Measurements from ENCODE around the gene SCYGR3. TPM values are rescaled to one million over a fixed set of nuclear protein-coding genes. Genes with fewer than 3 reads are reported as not detected.

SCYGR3 gene
- total RNA-seq, 1 donor from 2014 or later = not detected

- TF ChIP-seq, protein P1, sequence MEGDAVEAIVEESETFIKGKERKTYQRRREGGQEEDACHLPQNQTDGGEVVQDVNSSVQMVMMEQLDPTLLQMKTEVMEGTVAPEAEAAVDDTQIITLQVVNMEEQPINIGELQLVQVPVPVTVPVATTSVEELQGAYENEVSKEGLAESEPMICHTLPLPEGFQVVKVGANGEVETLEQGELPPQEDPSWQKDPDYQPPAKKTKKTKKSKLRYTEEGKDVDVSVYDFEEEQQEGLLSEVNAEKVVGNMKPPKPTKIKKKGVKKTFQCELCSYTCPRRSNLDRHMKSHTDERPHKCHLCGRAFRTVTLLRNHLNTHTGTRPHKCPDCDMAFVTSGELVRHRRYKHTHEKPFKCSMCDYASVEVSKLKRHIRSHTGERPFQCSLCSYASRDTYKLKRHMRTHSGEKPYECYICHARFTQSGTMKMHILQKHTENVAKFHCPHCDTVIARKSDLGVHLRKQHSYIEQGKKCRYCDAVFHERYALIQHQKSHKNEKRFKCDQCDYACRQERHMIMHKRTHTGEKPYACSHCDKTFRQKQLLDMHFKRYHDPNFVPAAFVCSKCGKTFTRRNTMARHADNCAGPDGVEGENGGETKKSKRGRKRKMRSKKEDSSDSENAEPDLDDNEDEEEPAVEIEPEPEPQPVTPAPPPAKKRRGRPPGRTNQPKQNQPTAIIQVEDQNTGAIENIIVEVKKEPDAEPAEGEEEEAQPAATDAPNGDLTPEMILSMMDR (conservative IDR thresholded peaks at IDR 0.05; ENCODE audit: low read depth, low read length) = no peak
- DNase-seq (ENCODE audit: low read depth) = no peak
- H3K4me3 ChIP-seq (ENCODE audit: low read depth, low read length) = no peak overlapping the region
These were observed 13.1 kb upstream of the SCYGR3 start for GRCh38 chr2:227627769-227628168.

DNA sequence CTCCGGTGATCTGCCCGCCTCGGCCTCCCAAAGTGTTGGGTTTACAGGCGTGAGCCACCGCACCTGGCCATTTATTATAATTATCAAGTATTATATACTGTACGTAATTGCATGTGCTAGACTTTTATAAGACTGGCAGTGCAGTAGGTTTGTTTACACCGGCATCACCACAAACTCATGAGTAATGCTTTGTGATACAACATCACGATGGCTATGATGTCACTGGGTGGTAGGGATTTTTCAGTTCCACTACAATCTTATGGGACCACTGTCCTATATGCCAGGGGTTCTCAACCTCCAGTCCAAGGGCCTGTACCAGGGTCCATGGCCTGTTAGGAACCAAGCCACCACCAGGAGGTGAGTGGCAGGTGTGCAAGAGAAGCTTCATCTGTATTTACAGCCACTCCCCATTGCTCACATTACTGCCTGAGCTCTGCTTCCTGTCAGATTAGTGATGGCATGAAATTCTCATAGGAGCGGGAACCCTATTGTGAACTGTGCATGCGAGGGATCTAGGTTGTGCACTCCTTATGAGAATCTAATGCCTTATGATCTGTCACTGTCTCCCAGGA lies 12.0 kb upstream of the SCYGR3 start:
- no peak overlapping the region for H3K4me3 ChIP-seq (ENCODE audit: low read depth, low read length)
- no peak for DNase-seq (ENCODE audit: low read depth)
- TF ChIP-seq, protein P1 (conservative IDR thresholded peaks at IDR 0.05; ENCODE audit: low read depth, low read length) = no peak

GRCh38 chr2:227625420-227625819 lies 10.8 kb upstream of the SCYGR3 start:
- no peak for DNase-seq (ENCODE audit: low read depth)
- TF ChIP-seq, protein P1 (conservative IDR thresholded peaks at IDR 0.05; ENCODE audit: low read depth, low read length) = no peak
- H3K4me3 ChIP-seq (ENCODE audit: low read depth, low read length) = no peak overlapping the region

GRCh38 chr2:227623226-227623625 lies 8.6 kb upstream of the SCYGR3 start:
- DNase-seq (ENCODE audit: low read depth) = peak; percentile 39
- TF ChIP-seq, protein P1 (conservative IDR thresholded peaks at IDR 0.05; ENCODE audit: low read depth, low read length) = no peak
- H3K4me3 ChIP-seq (ENCODE audit: low read depth, low read length) = no peak overlapping the region

GRCh38 chr2:227617316-227618230 lies 2.9 kb upstream of the SCYGR3 start, which contains the start of gene SCYGR4:
TSS of gene SCYGR4 (plus strand) at chr2:227617498. CDS start at chr2:227617498, 0 bp downstream.
- peak; percentile 20 for DNase-seq (ENCODE audit: low read depth)
- TF ChIP-seq, protein P1 (conservative IDR thresholded peaks at IDR 0.05; ENCODE audit: low read depth, low read length) = no peak
- no peak within 1 kb of the TSS for H3K4me3 ChIP-seq (ENCODE audit: low read depth, low read length)

DNA sequence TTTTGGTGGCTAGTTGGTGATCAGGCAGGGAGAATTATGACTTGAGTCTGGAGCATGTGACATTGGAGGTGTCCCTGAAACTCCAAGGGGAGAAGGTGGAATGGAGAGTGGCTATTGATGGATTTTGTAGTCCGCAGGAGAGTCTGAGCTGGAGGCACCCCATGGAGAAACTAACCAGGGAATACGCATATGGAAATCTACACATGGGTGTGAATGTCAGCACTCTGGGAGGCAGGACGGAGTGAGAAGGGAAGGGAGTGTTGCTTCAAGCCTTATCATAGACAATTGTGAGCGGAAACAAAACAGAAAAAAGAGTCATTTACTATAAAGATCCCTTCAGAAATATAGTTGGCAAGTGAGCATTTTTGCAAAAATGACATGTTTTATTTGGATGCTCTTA lies 2.0 kb upstream of the SCYGR3 start:
- no peak for DNase-seq (ENCODE audit: low read depth)
- TF ChIP-seq, protein P1 (conservative IDR thresholded peaks at IDR 0.05; ENCODE audit: low read depth, low read length) = no peak
- H3K4me3 ChIP-seq (ENCODE audit: low read depth, low read length) = no peak overlapping the region

Measured in epithelial cell of proximal tubule (primary cell).